Measurements from ENCODE around the gene NME9. TPM values are rescaled to one million over a fixed set of nuclear protein-coding genes. Genes with fewer than 3 reads are reported as not detected.

NME9 gene
- total RNA-seq, 1 donor from 2014 or later, result 1.1 TPM

- no peaks in the 10 kb centered on the region for H3K9me3 Mint-ChIP-seq
- TF ChIP-seq CTCF (IDR thresholded peaks at IDR 0.05; ENCODE audit: unreplicated experiment), result no peak
- H3K27ac Mint-ChIP-seq, result no peak overlapping the region
Observed at GRCh38 chr3:138284957-138285477, 44.6 kb downstream of the NME9 start.

GRCh38 chr3:138284079-138284478, 45.6 kb downstream of the NME9 start:
- TF ChIP-seq CTCF (IDR thresholded peaks at IDR 0.05; ENCODE audit: unreplicated experiment), result no peak
- H3K27ac Mint-ChIP-seq, result no peak overlapping the region
- H3K27me3 Mint-ChIP-seq (ENCODE audit: low read depth), result no peaks in the 10 kb centered on the region
- H3K9me3 Mint-ChIP-seq, result no peaks in the 10 kb centered on the region
- peaks cover 10% of the 10 kb centered on the region for H3K4me1 Mint-ChIP-seq
- DNase-seq (ENCODE audit: low spot score in 2 of 2, unreplicated experiment in 2 of 2), result no peak
- H3K36me3 Mint-ChIP-seq, result peaks cover 17% of the 10 kb centered on the region
- no peak overlapping the region for H3K4me3 Mint-ChIP-seq

More at GRCh38 chr3:138284957-138285477, 44.6 kb downstream of the NME9 start:
- Mint-ChIP-seq H3K4me1 (peaks cover 10% of the 10 kb centered on the region), H3K4me3 (no peak overlapping the region), H3K27me3 (ENCODE audit: low read depth) (no peaks in the 10 kb centered on the region), H3K36me3 (peaks cover 20% of the 10 kb centered on the region)
- DNase-seq (ENCODE audit: low spot score in 2 of 2, unreplicated experiment in 2 of 2), result no peak

- no peak for DNase-seq (ENCODE audit: low spot score in 2 of 2, unreplicated experiment in 2 of 2)
- Mint-ChIP-seq H3K27ac (peak overlapping the region; percentile 37), H3K27me3 (ENCODE audit: low read depth) (no peaks in the 10 kb centered on the region), H3K9me3 (no peaks in the 10 kb centered on the region), H3K4me1 (peaks cover 10% of the 10 kb centered on the region), H3K4me3 (no peak overlapping the region), H3K36me3 (peaks cover 10% of the 10 kb centered on the region)
- no peak for TF ChIP-seq CTCF (IDR thresholded peaks at IDR 0.05; ENCODE audit: unreplicated experiment)
Observed at GRCh38 chr3:138282836-138283235, 46.8 kb downstream of the NME9 start.

- no peaks in the 10 kb centered on the region for H3K9me3 Mint-ChIP-seq
- H3K27ac Mint-ChIP-seq, result peak overlapping the region; percentile 53
- H3K4me3 Mint-ChIP-seq, result no peak overlapping the region
- no peak for TF ChIP-seq CTCF (IDR thresholded peaks at IDR 0.05; ENCODE audit: unreplicated experiment)
- H3K4me1 Mint-ChIP-seq, result peaks cover 10% of the 10 kb centered on the region
- no peaks in the 10 kb centered on the region for H3K27me3 Mint-ChIP-seq (ENCODE audit: low read depth)
- no peak for DNase-seq (ENCODE audit: low spot score in 2 of 2, unreplicated experiment in 2 of 2)
- H3K36me3 Mint-ChIP-seq, result peaks cover 17% of the 10 kb centered on the region
Observed at GRCh38 chr3:138281561-138281960, 48.1 kb downstream of the NME9 start.

GRCh38 chr3:138271189-138271794, 58.4 kb downstream of the NME9 start:
- Mint-ChIP-seq H3K36me3 (peaks cover 39% of the 10 kb centered on the region), H3K27ac (no peak overlapping the region), H3K27me3 (ENCODE audit: low read depth) (no peaks in the 10 kb centered on the region), H3K4me3 (no peak overlapping the region), H3K4me1 (no peaks in the 10 kb centered on the region), H3K9me3 (no peaks in the 10 kb centered on the region)
- TF ChIP-seq CTCF (IDR thresholded peaks at IDR 0.05; ENCODE audit: unreplicated experiment), result no peak
- DNase-seq (ENCODE audit: low spot score in 2 of 2, unreplicated experiment in 2 of 2), result no peak
